Suprapubic skin (tissue), 4 donors: ENCODE results near the gene RAPGEF4. TPM values are rescaled to one million over a fixed set of nuclear protein-coding genes. Genes with fewer than 3 reads are reported as not detected.

Experiments
- DNase-seq, 2 donors: peaks; one replicate each; pipeline ENCODE4 v3.0.0-alpha.2; 2019; ENCODE audit warnings: low spot score in 2 of 2
- H3K27ac ChIP-seq: fragments of 200-600 bp; sonication (generic); one replicate; pipeline ENCODE4 v1.5.1; 2019
- H3K27me3 ChIP-seq: fragments of 200-600 bp; sonication (generic); one replicate; pipeline ENCODE4 v1.5.1; 2019
- H3K36me3 ChIP-seq: fragments of 200-600 bp; sonication (generic); one replicate; pipeline ENCODE4 v1.5.1; 2019
- H3K4me1 ChIP-seq: fragments of 200-600 bp; sonication (generic); one replicate; pipeline ENCODE4 v1.5.1; 2019
- H3K4me3 ChIP-seq: fragments of 200-600 bp; sonication (generic); one replicate; pipeline ENCODE4 v1.5.1; 2019; ENCODE audit warnings: mild to moderate bottlenecking
- H3K9me3 ChIP-seq: fragments of 200-600 bp; sonication (generic); one replicate; pipeline ENCODE4 v1.5.1; 2019
- CTCF ChIP-seq, 2 donors: fragments of 200-600 bp in 1 of 2; fragments of 450-650 bp in 1 of 2; sonication (generic) in 1 of 2; IDR thresholded peaks; one replicate each; pipeline ENCODE4 v1.5.1; 2016 to 2019; ENCODE audit warnings: antibody characterized with exemption in 2 of 2, mild to moderate bottlenecking in 1 of 2, moderate library complexity in 1 of 2
- EP300 ChIP-seq: sonication (generic); formaldehyde crosslinking; IDR thresholded peaks from one replicate; pipeline ENCODE4 v1.6.1; 2017; ENCODE audit warnings: antibody characterized with exemption
- POLR2A ChIP-seq, 2 donors: fragments of 450-650 bp; IDR thresholded peaks; one replicate each; pipeline ENCODE4 v1.6.1; 2017; ENCODE audit warnings: antibody characterized with exemption in 2 of 2, mild to moderate bottlenecking in 2 of 2, moderate library complexity in 2 of 2
- POLR2AphosphoS5 ChIP-seq, 3 donors: sonication (generic); formaldehyde crosslinking; IDR thresholded peaks; one replicate each; pipeline ENCODE4 v1.6.1; 2017; ENCODE audit warnings: antibody characterized with exemption in 3 of 3
- whole genome bisulfite sequencing: methylation state at CpG from one replicate; pipeline ENCODE4 v1.1.5; 2018; 5-methylcytosine and 5-hydroxymethylcytosine counted together
- total RNA-seq, 4 donors: library from RNA; depleted of rRNA; stranded (reverse); fragments of >200 nt; gene quantifications; one replicate each; pipeline ENCODE4 v1.1.0, GENCODE V29; 2016

Gene RAPGEF4
- total RNA-seq, 4 donors from 2014 or later = 19.9 to 49.5 (median 27.5) TPM

GRCh38 chr2:172860336-172860707, 124.7 kb downstream of the RAPGEF4 start:
- H3K4me3 ChIP-seq = peak overlapping the region; percentile 16
- H3K27ac ChIP-seq = no peak overlapping the region
- no peaks in the 10 kb centered on the region for H3K36me3 ChIP-seq

GRCh38 chr2:172861098-172861497, 125.5 kb downstream of the RAPGEF4 start:
- Histone ChIP-seq H3K27me3 (no peaks in the 10 kb centered on the region), H3K4me1 (peaks cover 14% of the 10 kb centered on the region), H3K9me3 (no peaks in the 10 kb centered on the region), H3K4me3 (no peak overlapping the region), H3K36me3 (no peaks in the 10 kb centered on the region), H3K27ac (no peak overlapping the region)
- WGBS = 60% methylated on average over 5 of the region's 5 CpGs
- DNase-seq = no peak
- no peak for TF ChIP-seq CTCF (IDR thresholded peaks at IDR 0.05)
- no peak for TF ChIP-seq POLR2A (IDR thresholded peaks at IDR 0.05)
- no peak for TF ChIP-seq POLR2AphosphoS5 (IDR thresholded peaks at IDR 0.05)
- TF ChIP-seq EP300 = no peak

More at GRCh38 chr2:172860336-172860707, 124.7 kb downstream of the RAPGEF4 start:
- Histone ChIP-seq H3K4me1 (peaks cover 14% of the 10 kb centered on the region), H3K27me3 (no peaks in the 10 kb centered on the region), H3K9me3 (no peaks in the 10 kb centered on the region)
- 19% methylated on average over 2 of the region's 2 CpGs for WGBS
- DNase-seq = no peak
- no peak for TF ChIP-seq CTCF (IDR thresholded peaks at IDR 0.05)
- no peak for TF ChIP-seq POLR2A (IDR thresholded peaks at IDR 0.05)
- TF ChIP-seq EP300 = no peak
- TF ChIP-seq POLR2AphosphoS5 (IDR thresholded peaks at IDR 0.05) = no peak

GRCh38 chr2:172861656-172862476, 126.2 kb downstream of the RAPGEF4 start:
- Histone ChIP-seq H3K27ac (no peak overlapping the region), H3K27me3 (no peaks in the 10 kb centered on the region), H3K9me3 (no peaks in the 10 kb centered on the region), H3K4me3 (no peak overlapping the region), H3K36me3 (no peaks in the 10 kb centered on the region), H3K4me1 (peaks cover 14% of the 10 kb centered on the region)
- no peak for TF ChIP-seq POLR2A (IDR thresholded peaks at IDR 0.05)
- TF ChIP-seq POLR2AphosphoS5 (IDR thresholded peaks at IDR 0.05) = no peak
- no peak for TF ChIP-seq CTCF (IDR thresholded peaks at IDR 0.05)
- TF ChIP-seq EP300 = no peak
- 70% methylated on average over 7 of the region's 7 CpGs for WGBS
- no peak for DNase-seq

- no peak for DNase-seq
- Histone ChIP-seq H3K9me3 (no peaks in the 10 kb centered on the region), H3K27ac (no peak overlapping the region), H3K36me3 (no peaks in the 10 kb centered on the region), H3K4me3 (no peak overlapping the region), H3K4me1 (peaks cover 14% of the 10 kb centered on the region), H3K27me3 (no peaks in the 10 kb centered on the region)
- 52% methylated on average over 2 of the region's 2 CpGs for WGBS
- no peak for TF ChIP-seq CTCF (IDR thresholded peaks at IDR 0.05)
- TF ChIP-seq POLR2A (IDR thresholded peaks at IDR 0.05) = no peak
- TF ChIP-seq POLR2AphosphoS5 (IDR thresholded peaks at IDR 0.05) = no peak
- TF ChIP-seq EP300 = no peak
These were observed 127.7 kb downstream of the RAPGEF4 start for GRCh38 chr2:172863341-172863740.

- no peak for TF ChIP-seq POLR2AphosphoS5 (IDR thresholded peaks at IDR 0.05)
- no peak for TF ChIP-seq POLR2A (IDR thresholded peaks at IDR 0.05)
- TF ChIP-seq EP300 = no peak
- TF ChIP-seq CTCF (IDR thresholded peaks at IDR 0.05) = peak; percentile 31 to 51
- WGBS = 60% methylated on average over 5 of the region's 5 CpGs
- DNase-seq = no peak
- peaks cover 14% of the 10 kb centered on the region for H3K4me1 ChIP-seq
- no peaks in the 10 kb centered on the region for H3K36me3 ChIP-seq
- H3K27ac ChIP-seq = no peak overlapping the region
- no peaks in the 10 kb centered on the region for H3K27me3 ChIP-seq
- no peak overlapping the region for H3K4me3 ChIP-seq
- no peaks in the 10 kb centered on the region for H3K9me3 ChIP-seq
These were observed 128.5 kb downstream of the RAPGEF4 start for GRCh38 chr2:172864182-172864581.
